Activated CD4-positive, CD25-positive, alpha-beta regulatory T cell treated with anti-CD3 and anti-CD28 coated beads, Interleukin-2, amount 50 U/mL, for 24 hours (primary cell): ENCODE results near the gene PSD2.
A peak's percentile ranks its signal among the peaks of the same experiment; 100 is the strongest.

Source experiments
- ATAC-seq, 2 donors: fragments of 150-1000 bp; cut with Tn5 transposase; one replicate each; pipeline ENCODE4 v1.10.0; 2021; ENCODE audit warnings: mild to moderate bottlenecking in 1 of 2, moderate library complexity in 1 of 2

PSD2 gene

DNA sequence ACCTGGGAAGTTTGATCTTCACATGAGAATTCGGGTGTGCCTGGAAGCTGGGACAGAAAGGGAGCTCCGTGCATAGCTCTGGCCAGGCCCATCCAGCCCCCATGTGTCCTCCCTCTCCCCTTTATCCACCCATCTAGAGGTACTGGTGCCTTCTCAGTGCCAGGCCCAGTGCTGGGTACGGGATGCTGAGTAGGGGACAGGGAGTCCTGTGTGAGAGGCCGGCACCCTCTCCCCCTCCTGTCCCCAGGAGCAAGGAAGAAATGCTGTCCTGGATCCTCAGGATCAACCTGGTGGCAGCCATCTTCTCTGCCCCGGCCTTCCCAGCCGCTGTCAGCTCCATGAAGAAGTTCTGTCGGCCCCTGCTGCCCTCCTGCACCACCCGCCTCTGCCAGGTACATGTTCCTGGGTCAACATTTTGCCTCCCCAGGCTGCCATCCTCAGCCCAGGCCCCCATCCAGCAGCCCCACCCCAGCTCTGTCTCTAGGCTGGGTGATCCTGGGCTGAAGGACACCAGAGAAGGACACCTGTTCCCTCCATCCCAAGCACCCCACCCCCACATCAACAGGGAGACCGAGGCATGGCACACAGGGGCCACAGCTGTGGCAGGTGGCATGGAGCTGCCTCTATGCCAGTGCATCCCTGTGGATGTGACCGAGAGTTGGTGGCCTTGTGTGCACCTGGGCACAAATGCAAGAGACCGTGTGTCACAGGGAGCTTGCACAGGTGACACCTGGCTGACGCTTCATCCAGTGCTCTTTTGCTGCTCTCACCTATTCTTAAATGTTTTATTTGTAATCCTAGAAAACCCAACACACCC lies 43.0 kb downstream of the PSD2 start:
- ATAC-seq = no peak

DNA sequence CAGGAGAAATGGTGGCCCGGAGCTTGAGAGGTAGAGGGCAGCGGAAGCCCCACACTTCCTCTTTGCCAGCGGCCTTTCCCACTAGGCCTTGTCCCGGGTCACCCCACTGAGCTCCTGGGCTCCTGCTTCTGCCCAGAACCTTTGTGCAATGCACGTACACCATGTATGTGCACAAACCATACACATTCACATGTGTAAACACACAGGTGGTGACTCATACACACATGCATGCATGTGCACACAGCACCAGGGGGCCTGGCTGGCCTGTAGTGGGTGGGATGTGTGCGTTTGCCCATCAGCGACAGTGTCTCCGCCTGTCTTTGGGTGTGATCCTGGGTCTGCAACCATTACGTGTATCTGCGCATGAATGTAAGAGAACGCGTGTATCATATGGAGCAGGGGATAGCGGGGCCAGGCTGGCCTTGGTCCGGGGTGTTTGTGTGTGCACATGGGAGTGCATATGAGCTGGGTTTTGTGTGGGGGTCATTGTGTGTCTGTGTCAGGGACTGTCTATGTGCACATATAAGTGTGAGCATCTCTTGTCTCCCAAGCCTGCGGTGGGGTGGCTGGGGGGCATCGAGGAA lies 43.7 kb downstream of the PSD2 start:
- no peak for ATAC-seq

DNA sequence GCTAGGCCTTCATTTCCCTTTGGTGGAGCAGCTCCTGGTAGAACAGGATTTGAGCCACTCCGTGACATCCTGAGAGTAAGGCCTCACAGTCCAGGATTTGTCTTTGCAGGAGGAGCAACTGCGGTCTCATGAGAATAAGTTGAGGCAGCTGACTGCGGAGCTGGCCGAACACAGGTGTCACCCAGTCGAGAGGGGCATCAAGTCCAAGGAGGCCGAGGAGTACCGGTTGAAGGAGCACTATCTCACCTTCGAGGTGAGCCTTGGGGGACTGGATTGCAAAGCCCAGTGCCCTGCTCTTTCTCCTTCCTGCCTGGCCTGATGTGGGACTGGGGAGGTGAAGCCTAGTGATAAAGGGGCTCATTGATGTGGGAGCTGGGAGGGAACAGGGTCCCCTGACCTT lies 44.3 kb downstream of the PSD2 start:
- ATAC-seq = no peak

DNA sequence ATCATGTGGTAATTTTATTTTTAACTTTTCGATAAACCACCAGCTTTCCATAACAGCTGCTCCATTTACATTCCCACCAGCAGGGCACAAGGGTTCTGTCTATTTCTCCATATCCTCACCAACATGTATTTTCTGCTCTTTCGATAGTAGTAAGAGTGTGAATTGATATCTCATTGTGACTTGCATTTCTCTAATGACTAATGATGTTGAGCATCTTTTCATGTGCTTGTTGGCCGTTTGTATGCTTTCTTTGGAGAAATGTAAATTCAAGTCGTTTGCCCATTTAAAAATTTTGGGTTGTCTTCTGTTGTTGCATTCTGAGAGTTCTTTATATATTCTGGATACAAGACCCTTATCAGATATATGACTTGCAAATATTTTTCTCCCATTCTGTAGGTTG lies 45.9 kb downstream of the PSD2 start:
- ATAC-seq = no peak

DNA sequence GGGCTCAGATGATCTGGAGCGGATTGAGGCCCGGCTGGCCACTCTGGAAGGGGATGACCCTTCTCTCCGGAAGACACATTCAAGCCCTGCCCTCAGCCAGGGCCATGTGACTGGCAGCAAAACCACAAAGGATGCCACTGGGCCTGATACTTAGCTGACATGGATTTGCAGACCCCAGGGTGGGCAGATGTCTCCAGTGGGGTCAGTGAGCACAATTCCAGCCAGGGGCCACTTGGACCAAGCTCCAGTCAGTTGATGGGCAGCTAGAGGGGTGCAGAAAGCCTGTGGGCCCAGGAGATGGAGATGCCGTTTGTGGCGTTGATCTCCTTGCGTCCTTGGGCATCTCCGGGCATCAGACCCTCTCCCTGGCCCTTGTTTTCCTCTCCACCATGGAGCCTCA lies 46.7 kb downstream of the PSD2 start:
- ATAC-seq = no peak

DNA sequence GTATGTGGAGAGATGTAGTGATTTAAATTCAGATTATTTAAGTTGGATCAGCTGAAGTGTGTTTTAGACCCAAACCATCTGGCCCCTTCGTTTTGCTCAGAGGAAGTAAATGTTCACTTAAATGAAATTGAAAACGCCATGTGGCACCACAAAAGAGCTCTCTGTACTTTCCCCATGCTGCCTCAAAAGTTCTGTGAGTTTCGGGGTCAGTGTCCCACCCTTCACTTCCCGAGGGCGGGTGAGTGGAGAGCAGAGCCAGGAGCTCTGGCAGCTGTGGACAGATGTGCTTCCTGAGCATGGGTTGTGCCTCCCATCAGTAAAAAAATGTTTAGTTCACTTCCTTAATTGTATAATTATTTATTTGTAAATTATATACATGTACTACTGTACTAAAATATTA lies 48.4 kb downstream of the PSD2 start:
- ATAC-seq = no peak

DNA sequence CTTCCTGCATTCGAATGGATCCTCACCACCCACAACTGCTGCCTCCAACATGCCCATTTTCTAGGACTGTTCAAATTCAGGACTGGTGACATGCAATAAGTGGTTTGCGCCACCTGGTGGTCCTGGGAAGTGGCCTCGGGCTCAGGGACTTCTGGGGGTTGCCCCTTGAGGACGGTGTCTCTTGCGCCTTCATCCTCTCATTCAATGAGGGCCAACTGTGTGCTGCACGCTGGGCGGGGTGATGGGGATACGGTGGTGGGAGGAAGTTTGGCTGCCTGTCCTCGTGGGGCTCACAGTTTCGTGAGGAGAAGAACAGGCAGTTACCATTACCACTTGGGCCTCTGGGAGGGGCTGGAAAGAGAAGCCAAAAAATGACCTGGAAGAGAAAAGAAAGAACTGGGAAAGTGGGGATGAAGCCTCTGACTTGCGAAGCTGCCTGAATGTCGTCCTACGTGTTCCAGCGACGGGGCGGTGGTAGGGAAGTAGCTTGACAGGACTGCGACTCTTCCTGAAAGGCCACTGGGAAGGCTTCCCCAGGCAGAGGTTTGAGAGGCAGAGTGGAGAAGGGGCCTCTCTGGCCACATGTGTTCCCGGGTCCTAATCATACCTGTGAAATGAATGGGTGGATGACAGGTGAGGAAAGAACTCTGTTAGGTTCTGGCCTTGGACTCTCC lies 49.0 kb downstream of the PSD2 start:
- peak in 1 of 2 donors; percentile 24 for ATAC-seq

DNA sequence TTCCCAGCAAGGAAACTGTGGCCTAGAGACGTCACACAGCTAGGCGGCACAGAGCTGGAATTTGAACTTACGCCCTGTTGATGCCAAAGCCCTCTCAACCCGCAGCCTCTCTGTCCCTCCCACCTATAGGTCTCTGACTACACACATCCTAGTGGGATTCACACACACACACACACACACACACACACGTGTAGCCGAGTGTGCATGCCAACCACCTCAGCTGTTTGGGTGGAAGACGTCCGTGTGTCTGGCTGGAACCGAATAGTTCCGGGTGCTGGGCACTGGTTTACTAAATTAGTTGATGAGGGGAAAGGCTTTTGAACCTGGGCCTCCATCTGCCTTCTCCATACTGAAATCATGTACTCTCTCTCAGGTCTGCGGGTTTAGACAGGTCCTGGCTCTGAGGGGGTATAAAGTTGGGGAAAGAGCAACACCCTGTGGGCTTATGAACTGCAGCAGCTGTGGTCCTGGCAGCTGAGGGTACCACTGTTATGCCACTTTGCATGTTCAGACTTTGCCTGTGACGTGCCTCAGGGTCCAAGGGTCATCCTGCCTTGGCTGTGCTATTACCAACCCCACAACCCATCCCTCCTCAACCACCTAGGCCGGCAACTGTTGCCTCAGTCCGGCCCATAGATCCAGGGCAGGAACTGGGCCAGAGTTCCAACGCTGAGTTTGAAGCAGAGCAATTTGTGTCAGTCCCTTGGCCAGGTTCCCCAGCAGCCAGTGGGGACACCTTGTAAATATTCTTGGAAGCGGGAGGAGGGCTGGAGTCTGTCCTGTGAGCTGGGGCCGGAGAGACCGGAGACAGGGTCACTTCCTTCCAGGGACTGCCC lies 50.5 kb downstream of the PSD2 start:
- no peak for ATAC-seq

DNA sequence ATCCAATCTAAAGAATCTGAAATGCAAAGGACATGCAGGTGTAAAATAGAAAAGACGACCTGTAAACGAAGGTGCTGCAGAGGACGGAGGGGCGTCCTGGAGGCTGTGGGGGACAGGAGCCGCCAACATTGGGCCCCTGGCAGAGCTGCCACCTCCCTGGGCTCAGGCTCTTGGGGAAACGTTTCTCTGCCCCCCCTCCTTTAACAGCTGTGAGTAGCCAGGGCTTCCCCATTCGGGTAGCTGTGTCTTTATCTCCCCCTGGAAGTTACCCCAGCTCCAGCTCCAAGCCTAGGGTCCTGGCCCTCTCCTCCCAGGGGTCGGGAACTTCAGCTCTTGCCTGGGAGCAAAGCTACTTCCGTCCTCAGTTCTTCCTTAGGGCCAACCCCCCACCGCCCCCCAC lies 51.5 kb downstream of the PSD2 start:
- ATAC-seq = no peak

DNA sequence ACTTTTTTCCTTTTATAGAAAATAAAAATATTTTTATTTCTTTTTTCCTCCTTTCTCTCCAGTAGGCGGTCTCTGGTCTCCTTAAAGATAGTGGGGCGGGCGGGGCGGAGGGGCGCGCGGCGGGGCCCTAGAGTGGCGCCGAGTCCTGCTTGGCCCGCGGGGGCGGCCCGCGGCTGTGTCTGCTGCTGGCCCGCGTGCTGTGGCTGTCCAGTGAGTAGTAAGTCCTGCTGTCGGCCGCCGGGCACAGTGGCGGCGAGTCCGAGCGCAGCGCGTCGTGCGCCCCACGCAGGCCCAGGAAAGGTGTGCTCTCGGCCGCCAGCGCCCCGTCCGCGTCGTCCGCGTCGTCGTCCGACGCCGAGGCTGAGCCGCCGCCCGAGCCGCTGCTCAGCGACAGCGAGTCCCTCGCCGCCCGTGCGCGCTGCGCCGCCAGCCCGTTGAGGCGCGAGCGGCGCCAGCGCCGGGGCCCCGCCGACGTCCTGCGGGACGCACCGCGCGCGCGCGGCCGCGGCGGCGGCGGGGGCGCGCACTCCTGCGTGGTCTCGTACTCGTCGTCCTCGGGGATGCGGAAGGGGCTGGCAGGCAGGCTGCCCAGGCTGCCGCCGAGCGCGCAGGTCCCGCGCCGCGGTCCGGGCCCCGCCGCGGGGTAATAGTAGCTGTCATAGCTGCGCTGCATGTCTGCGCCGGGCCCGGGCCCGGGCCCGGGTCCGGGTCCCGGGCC lies 52.3 kb downstream of the PSD2 start:
- ATAC-seq = peak; percentile 85 to 88

DNA sequence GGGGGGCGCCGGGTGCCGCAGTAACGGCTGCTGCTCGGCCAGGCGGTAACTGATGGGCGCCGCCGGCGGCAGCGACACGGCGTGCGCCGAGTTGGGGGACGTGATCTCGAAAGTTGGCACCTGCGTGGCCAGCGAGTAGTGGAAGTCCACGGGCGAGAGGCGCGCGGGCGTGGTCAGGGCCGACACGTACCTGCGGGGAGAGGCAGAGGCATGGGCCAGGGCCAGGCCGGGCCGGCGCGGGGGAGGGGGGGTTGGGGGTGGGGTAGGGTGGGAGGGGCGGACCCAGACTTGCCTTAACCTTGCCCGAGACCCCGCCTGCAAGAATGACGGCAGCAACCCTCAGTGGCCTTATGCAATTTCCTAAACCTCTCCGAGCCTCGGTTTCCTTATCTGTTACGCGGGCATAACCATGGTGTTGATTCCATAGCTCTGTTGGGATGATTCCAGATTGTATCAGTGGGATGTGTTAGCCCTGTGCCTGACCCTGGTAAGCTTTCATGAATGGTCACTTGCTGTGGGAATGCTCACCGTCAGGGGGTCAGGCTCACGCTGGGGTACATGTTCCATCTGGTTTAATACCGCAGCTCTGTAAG lies 53.0 kb downstream of the PSD2 start:
- peak; percentile 2 to 7 for ATAC-seq

DNA sequence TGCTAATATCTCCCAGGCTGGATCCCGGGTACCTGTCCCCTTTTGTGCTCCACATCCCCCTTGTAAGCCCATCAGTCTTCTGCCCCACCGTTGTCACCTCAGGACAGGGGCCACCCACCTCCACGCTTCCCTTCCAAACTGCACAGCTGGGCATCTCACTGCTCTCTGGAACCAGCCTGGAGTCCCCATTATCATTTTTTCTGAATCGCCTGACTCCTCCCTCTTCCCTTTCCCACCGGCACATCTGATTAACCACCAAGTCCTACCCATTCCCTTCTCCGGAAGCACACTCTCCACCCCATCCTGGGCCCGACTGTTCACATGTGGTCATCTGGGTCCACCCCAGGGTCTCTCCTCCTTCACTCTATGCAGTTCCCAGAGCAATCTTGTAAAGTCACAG lies 53.9 kb downstream of the PSD2 start:
- no peak for ATAC-seq

DNA sequence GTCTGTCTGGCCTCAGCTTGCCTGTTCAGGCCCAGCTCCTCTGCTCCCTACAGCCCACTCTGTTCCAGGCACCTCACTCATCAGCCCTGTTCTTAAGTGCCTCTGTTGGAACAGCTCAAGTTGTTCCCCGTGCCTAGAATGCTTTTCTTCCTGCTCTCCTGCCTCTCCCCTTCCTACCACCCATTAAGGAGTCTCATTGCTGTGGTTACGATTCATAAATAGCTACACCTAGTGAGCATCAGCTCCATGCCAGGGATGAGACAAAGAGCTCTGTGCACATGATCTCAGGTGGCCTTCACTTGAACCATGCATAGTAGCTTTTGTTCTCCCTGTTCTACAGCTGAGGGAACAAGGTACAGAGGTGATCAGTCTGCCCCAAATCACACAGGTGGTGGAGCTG lies 54.3 kb downstream of the PSD2 start:
- ATAC-seq = no peak

DNA sequence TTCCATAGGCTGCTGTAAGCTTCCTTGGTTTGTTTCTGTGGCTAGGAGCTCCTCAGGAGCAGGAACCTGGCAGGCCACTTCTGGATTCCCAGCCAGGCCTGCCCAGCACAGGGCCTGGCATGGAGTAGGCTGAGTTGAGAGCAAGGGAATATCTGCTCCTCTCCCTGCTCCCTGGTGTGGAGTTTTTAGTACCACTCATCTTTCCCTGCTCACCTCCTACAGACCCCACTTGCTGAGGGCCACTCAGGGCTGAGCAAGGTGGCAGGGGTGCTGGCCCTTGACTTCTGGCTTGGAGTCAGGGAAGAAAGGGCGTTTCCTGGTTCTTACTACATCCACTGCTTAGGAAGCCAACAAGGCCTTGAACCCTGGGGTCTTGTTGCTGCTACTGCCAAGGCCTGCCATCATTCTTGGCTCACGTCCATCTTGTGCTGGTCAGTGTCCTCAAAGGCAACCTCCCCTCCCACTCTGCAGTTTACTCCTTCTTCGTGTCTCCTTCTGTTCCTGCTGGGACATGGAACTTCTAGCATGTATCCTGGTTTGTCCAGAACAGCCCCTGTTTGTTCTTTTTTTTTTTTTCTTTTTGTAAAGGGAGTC lies 54.9 kb downstream of the PSD2 start:
- no peak for ATAC-seq

DNA sequence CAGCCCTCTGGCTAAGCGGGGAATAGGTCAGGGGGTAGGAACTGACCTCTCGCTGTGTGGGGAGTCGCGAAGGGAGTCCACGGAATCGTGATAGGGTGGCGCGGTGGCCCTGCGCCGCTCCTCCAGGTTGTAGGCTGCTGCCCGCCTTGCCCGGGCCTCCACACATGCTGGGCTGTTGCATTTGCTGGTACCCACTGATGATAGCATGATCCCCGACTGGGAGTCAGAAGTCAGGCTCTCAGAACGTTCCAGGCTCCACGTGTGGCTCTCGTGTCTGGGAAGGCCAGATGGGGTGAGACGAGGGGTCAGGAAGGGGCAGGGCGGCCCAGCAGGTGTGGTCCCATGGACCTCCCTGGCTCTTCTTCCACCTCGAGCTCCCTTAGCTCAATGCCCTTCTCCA lies 56.0 kb downstream of the PSD2 start:
- no peak for ATAC-seq

DNA sequence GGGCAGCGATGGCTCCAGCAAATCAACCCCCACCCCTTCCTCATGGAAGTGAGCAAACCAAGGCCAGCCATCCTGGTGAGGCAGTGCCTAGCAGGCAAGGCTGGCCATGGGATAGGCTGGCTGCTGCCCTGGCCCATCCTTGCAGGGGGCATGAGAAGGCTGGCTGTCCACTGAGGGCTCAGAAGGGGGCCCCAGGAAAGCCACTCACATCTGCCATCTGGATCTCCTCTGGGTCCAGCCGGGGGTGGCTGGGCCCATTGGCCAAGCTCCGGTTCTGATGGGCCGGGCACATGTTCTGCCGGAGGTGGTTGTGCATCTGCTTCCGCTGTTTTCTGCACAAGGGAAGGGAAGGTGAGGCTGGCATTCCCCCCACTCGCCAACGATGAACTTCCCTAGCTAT lies 57.1 kb downstream of the PSD2 start:
- no peak for ATAC-seq

DNA sequence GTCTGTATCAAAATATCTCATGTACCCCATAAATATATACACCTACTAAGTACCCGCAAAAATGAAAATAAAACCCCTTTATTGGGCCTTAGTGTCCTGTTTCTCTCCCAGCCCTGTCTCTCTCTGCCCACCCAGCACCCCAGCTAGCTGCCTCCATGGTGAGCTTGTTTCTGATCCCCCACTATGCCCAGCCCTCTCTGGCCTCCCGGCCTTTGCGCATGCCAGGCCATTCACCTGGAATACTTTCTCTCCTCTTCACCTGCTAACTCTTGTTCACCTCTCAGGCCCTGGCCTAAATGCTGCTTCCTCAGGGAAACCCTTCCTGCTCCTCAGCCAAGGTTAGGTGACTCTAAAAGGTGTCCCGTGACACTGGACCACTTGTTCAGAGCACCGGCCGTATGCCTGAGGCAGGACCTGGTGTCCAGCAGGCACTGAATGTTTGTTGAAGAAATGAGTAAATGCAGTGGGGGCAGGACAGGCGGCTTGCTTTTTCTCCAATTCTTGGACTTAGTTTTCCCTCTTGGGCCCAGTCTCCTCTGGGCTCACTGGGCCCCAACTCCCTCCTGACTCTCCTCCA lies 58.5 kb downstream of the PSD2 start:
- ATAC-seq = no peak

DNA sequence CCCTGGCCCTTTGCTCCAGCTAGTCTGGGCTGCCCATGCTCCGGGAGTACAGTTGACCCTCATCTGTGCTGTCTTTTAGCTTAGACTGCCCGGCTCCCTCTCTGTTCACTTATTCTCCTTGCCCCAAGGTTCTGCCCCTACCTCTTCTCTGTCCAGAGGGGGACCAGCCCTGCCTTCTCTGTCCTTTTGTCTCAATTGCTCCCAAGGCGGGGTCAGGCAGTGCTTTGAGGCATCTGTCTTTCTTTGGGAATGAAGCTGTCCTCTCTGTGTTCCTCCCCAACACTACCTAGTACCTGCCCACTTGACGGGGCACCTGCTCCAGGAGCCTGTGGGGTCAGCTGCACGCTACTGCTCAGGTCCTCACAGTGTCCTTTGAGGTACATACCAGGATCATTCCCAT lies 59.3 kb downstream of the PSD2 start:
- no peak for ATAC-seq

DNA sequence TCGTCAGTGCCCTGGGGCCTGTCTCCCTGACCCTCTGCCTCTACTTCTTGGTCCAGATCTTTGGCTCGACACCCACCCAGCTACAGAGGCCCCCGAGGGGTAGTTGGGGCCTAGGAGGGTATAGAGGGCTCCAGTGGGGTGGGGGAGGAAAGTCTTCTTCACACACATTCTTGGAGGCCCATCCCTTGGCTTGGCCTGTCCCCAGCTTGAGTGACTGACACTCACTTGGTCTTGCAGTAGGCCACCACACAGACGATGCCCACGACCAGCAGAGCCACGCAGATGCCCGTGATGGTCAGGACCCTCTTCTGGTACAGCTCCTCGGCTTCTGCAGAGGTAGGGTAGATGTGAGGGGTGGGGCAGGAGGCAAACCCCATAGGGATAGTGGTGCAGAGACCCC lies 59.8 kb downstream of the PSD2 start:
- ATAC-seq = no peak

DNA sequence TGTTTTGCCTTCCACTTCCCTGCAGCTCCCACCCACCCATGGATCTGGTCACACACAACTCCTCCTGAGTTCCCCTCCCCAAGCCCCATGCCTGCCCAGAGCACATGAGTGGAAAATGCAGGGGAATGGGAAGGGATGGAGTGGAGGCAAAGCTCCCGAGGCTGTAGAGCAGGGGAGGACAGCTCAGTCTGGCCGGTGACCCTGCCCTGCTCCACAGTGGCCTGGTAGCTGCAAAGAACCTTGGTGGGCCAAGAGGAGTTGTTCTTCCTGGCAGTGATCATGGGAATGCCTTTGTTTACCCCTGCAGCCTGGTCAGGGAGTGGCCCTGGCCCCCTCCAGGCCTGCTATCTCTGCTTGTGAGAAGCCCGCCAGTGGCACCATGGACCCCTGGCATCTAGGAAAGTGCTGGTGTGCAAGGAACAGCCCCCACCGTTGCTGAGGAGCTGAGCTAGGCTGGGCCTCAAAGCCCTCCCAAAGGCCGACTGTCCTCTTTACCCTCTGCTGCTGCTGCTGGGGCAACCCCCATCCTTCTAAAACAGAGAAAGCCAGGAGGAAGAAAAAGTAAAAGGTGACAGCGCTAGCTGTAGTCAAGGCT lies 60.4 kb downstream of the PSD2 start:
- ATAC-seq = no peak

DNA sequence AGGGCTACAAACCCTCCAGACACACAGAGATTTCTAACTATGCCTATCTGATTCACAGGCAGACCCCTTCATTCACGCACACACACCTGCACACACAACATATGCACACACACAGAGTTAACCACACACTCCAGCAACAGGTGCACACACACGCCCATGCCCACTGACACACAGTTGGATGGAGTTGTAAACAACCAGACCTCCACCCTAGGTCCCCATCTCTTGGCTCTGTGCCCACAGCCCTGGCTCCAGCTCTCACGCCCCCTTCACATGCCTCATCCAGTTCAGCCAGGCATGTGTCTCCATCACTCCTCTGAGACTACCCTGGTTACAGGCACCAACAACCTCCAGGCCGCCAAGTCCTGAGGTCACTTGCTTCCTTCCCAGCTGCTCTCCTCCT lies 61.1 kb downstream of the PSD2 start:
- ATAC-seq = no peak
